ENCODE results near the gene LECT2. TPM values are rescaled to one million over a fixed set of nuclear protein-coding genes. Genes with fewer than 3 reads are reported as not detected.

LECT2 gene
- total RNA-seq, 1 experiment from 2014 or later, result not detected

DNA sequence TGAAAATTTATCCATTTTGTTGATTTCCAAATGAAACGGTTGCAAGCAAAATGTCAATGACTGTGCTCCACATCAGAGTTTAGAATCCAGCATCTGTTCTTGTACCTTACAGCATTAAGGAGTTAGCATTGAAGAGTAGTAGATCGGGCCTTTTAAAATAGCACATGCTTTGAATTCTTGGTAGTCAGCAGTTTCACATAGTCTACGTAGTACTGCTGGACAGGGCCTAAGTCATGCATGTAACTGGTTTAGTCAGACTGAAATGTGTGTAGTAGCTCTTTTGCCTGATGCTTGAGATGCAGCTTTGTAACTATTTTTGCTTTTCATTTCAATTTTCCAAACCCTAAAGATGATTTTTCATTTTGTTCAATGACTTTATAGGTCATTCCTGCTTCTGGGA, 19.8 kb downstream of the LECT2 start:
- no peak overlapping the region for H3K4me3 ChIP-seq (ENCODE audit: insufficient read depth, low read depth, low read length)
- H3K27me3 ChIP-seq (ENCODE audit: control insufficient read depth, insufficient read depth, low read length), result peaks cover 32% of the 10 kb centered on the region
- no peaks in the 10 kb centered on the region for H3K36me3 ChIP-seq (replicated peaks; ENCODE audit: control insufficient read depth, insufficient read depth, low read length)
- no peak for DNase-seq

DNA sequence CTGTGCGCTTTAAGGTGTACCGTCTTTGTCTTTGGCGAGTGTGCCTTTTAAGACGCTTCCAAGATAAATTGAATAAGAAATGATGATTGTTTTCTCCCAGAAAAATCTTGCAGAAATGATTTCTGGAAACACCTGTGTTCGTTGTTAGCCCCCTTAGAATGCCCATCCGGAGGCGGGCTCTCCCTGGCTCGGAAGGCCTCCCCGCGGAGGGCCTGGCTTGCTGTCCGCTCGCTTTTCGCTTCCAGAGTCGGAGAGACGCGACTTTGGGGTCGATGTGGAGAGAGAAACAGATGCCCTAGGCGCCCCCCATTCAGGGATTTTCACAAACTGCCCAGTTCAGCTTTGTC, 23.9 kb downstream of the LECT2 start:
- peak overlapping the region; percentile 56 for H3K4me3 ChIP-seq (ENCODE audit: insufficient read depth, low read depth, low read length)
- peak; percentile 51 for DNase-seq

DNA sequence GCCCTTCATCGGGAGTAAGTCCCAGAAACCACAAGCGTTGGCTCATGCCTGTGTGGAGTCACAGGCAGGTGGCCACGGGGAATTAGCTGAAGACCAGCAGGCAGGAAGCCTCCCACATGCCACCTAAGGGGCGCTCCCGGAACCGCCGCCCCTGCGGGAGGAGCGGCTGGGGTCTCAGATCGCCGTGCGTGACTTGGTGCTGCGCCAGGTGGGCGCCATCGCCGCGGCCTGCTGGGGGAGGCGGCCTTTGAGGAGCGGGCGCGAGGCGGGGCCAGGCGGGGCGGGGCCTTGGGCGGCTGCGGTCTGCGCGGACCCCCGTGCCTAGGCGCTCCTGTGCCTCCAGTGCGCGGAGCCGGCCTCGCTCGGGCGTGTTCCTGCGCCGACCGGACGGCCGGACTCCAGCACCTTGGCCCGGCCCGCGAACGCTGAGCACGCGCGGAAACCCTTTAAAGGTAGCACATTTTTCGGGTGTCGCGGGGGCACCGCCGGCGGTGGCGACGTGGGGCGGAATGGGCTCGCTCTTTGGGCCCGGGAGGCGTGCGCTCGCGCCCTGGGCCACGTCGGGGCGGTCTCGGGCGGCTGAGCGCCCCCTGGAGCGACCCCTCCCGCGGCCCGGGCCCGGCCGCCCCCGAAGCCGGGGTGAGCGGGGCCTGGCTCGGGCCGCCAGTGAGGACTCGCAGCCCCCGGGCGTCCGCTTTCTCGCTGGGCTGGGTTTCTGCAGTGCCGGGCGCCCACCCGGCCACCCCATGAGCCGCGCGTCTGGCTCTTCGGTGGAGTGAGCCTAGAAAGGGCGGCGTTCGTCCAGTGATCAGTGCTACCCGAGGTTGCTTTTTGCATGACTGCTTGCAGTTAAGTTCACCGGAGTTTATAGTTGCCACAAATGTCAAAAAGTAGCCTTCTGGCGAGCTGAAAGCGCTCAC, 24.5 kb downstream of the LECT2 start:
- H3K27me3 ChIP-seq (ENCODE audit: control insufficient read depth, insufficient read depth, low read length), result peaks cover 47% of the 10 kb centered on the region
- H3K36me3 ChIP-seq (replicated peaks; ENCODE audit: control insufficient read depth, insufficient read depth, low read length), result no peaks in the 10 kb centered on the region
- peak; percentile 86 for DNase-seq
- H3K4me3 ChIP-seq (ENCODE audit: insufficient read depth, low read depth, low read length), result peak overlapping the region; percentile 56

More for the DNA sequence above, 23.9 kb downstream of the LECT2 start:
- no peaks in the 10 kb centered on the region for H3K36me3 ChIP-seq (replicated peaks; ENCODE audit: control insufficient read depth, insufficient read depth, low read length)
- H3K27me3 ChIP-seq (ENCODE audit: control insufficient read depth, insufficient read depth, low read length), result peaks cover 47% of the 10 kb centered on the region

DNA sequence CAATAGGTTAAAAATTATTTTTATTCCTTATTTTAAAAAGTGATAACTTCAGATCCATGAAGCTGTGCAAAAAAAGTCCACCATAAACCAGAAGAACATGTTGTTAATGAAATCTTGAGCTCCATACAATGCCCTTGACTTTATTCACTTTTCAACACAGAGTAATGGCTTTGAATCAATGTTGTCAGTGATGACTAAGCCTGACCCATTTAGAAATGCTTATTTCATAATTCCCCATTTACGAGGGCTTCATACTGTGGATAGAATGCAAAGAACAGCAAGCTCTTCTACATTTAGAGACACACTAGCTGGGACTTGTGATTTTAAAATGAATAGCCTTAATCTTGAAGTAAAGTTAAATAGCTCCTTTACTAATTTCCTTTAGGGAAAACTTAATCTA, 33.4 kb downstream of the LECT2 start:
- no peak for DNase-seq
- peaks cover 6% of the 10 kb centered on the region for H3K27me3 ChIP-seq (ENCODE audit: control insufficient read depth, insufficient read depth, low read length)
- H3K36me3 ChIP-seq (replicated peaks; ENCODE audit: control insufficient read depth, insufficient read depth, low read length), result no peaks in the 10 kb centered on the region
- H3K4me3 ChIP-seq (ENCODE audit: insufficient read depth, low read depth, low read length), result no peak overlapping the region

DNA sequence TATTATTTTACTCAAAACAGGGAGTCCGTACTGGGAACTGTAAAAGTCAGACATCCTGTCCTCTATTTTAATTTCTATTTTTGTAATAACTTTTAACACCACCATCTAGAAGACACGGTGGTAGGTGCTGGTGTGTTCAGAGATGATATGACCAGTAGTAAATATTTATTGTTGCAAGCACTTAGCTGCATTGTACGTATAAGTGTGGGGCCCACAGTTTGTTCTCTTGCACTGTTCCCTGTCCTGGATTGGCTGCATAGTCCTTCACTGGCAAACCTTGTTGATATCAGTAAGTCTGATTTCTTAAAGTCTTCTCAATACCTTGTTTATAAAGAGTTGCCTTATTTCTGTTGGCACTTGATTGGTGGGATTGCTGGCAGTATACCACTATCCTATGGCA, 34.6 kb downstream of the LECT2 start:
- no peak overlapping the region for H3K4me3 ChIP-seq (ENCODE audit: insufficient read depth, low read depth, low read length)
- H3K27me3 ChIP-seq (ENCODE audit: control insufficient read depth, insufficient read depth, low read length), result peaks cover 9% of the 10 kb centered on the region
- no peaks in the 10 kb centered on the region for H3K36me3 ChIP-seq (replicated peaks; ENCODE audit: control insufficient read depth, insufficient read depth, low read length)
- no peak for DNase-seq

DNA sequence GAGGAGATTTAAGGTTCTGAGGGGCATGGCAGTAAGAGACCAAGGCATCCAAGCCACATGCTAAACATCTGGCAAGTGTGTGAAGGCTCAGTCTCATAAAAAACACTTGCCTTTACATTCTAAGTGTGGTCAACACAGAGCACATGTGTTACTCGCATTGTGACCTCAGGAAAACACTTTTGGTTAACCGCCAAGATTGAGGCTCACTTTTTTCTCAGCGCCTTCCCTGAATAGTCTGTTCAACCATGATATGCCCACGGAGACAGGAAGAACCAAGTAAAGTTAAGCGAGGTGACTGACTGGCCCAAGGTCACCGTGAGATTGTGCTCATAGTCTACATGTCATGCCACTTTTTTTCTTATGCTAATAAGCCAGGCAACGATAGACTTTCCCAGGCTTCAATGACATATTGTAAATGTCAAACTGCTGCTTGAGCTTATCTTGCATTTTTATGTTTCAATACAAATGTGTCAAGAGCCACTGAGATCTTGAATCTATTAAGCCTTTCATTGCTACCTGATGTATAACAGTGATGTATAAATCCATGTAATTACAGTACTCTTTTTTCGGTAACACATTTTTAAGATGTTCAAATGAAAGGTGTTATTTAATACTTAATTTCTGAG, 38.0 kb downstream of the LECT2 start:
- no peak overlapping the region for H3K4me3 ChIP-seq (ENCODE audit: insufficient read depth, low read depth, low read length)
- no peak for DNase-seq
- no peaks in the 10 kb centered on the region for H3K36me3 ChIP-seq (replicated peaks; ENCODE audit: control insufficient read depth, insufficient read depth, low read length)
- H3K27me3 ChIP-seq (ENCODE audit: control insufficient read depth, insufficient read depth, low read length), result peaks cover 6% of the 10 kb centered on the region; the same call in 1 of the 2 replicates

DNA sequence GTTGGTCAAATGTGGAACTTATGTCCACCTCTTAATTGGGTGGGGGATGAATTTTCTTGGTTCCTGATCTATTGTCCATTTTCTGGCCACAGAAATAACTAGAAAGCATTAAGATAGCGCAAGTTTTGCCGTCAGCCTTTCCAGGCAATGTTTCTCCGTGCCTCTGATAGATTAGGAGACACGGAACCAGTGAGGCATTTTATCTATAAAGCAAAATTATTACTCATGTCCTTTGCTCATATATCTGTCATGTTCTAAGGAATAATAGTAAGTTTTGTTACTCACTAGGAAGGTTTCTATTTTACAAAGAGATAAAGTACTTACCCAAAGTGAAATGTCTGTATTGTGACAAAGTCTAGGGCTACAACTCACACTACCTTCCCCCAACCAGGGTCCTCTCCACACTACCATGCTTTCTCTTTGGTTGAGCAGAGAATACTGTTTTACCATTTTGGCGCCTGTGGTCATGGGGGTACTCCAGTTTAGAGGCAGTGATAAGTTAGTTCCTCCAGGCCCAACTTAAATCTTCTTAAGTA, 39.2 kb downstream of the LECT2 start:
- Histone ChIP-seq H3K36me3 (replicated peaks; ENCODE audit: control insufficient read depth, insufficient read depth, low read length) (no peaks in the 10 kb centered on the region), H3K27me3 (ENCODE audit: control insufficient read depth, insufficient read depth, low read length) (peaks cover 8% of the 10 kb centered on the region; the same call in 1 of the 2 replicates)
- DNase-seq, result no peak

DNA sequence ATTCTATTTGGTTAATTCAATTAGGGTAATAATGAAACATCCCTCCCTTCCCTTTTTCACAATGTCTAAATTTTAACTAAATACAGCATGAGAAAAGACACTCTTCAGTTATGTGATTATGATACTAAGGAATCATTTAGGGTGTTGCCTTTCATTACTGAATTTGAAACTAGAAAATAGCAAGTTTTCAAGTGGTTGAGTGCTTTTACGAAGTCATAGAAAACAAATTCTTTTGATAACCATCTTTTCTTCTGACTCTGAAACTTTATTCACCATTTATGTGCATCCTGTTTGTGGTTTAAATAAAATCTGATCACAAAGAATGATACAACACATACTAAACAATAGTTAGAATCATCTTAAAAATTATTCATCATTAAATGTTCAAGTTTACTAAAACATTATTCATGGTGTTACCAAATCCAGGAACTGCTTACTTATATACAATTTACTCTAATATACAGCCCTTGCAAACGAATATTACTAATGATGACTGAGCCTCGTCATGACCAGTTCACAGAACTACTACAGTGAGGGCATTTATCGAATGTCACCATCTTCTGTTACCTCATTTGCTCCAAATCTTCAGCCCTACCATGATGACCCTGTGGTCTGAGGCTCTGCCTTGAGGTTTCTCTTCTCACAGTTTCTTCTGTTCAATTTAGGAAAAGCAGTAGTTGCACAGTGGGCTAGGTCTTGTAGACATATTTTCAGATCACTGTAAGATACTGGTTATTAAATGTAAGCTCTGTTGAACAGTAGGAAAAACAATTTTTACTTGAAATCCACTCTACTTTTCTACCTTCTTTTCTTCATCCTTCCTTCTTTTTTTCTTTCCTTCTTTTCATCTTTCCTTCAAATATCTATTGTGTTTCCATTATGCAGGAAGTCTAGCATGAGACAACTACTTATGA, 40.8 kb downstream of the LECT2 start:
- Histone ChIP-seq H3K36me3 (replicated peaks; ENCODE audit: control insufficient read depth, insufficient read depth, low read length) (no peaks in the 10 kb centered on the region), H3K4me3 (ENCODE audit: insufficient read depth, low read depth, low read length) (no peak overlapping the region), H3K27me3 (ENCODE audit: control insufficient read depth, insufficient read depth, low read length) (peaks cover 8% of the 10 kb centered on the region; the same call in 1 of the 2 replicates)
- no peak for DNase-seq

More for the DNA sequence above, 39.2 kb downstream of the LECT2 start:
- no peak overlapping the region for H3K4me3 ChIP-seq (ENCODE audit: insufficient read depth, low read depth, low read length)

DNA sequence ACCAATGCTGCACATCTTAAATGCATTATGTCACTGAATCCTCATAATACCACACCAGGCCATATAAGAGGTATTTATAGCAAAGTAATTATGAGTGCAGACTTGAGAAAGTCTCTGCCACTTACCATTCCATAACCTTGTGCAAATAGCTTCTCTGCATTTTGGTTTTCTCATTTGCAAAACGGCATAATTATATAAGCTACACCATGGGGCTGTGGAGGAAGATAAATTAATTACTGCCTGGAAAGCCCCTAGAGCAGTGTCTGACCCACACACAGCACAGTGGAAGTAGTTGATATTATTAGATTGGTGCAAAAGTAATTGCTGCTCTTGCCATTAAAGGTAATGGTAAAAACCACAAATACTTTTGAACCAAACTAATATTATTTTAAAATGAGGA, 49.6 kb downstream of the LECT2 start:
- Histone ChIP-seq H3K27me3 (ENCODE audit: control insufficient read depth, insufficient read depth, low read length) (peaks cover 2% of the 10 kb centered on the region; the same call in 1 of the 2 replicates), H3K36me3 (replicated peaks; ENCODE audit: control insufficient read depth, insufficient read depth, low read length) (no peaks in the 10 kb centered on the region), H3K4me3 (ENCODE audit: insufficient read depth, low read depth, low read length) (no peak overlapping the region)
- DNase-seq, result no peak

DNA sequence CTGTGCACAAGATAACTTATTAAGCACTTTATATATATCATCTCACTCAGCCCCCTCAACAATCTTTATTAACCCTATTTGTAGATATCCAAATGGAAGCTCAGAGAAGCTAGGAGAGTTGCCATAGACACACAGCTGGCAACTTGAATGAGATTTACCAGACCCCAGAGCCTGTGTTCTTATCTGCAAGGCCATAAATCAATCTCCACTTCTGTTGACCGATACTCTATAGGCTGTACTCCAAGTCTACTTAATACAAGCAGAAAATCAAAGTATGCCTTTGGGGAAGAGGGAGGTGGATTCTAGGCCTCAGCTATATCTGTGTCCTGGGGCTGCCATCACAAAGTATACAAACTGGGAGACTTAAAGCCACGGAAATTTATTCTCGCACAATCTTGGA, 53.1 kb downstream of the LECT2 start:
- no peaks in the 10 kb centered on the region for H3K36me3 ChIP-seq (replicated peaks; ENCODE audit: control insufficient read depth, insufficient read depth, low read length)
- H3K27me3 ChIP-seq (ENCODE audit: control insufficient read depth, insufficient read depth, low read length), result peaks cover 2% of the 10 kb centered on the region; the same call in 1 of the 2 replicates
- no peak overlapping the region for H3K4me3 ChIP-seq (ENCODE audit: insufficient read depth, low read depth, low read length)
- DNase-seq, result no peak

DNA sequence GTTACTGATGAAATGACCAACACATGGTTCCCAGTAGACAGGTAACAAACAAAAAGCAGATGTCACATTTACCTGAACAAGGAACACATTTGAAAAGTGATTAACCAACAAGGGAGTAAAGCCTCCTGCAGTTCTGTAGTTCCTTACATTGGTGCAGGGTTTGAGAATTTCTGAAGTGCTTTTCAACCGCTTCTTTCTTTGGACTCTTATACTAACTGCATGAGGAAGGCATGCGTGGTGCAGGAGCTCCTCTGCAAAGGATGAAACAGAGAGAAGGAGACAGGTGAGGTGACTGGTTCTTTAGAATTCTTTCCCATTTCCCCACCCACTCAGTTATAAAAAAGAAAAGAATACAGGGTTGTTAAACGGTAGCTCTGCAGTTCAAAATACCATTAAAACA, 54.5 kb downstream of the LECT2 start:
- Histone ChIP-seq H3K36me3 (replicated peaks; ENCODE audit: control insufficient read depth, insufficient read depth, low read length) (no peaks in the 10 kb centered on the region), H3K27me3 (ENCODE audit: control insufficient read depth, insufficient read depth, low read length) (peaks cover 2% of the 10 kb centered on the region; the same call in 1 of the 2 replicates), H3K4me3 (ENCODE audit: insufficient read depth, low read depth, low read length) (no peak overlapping the region)
- no peak for DNase-seq

DNA sequence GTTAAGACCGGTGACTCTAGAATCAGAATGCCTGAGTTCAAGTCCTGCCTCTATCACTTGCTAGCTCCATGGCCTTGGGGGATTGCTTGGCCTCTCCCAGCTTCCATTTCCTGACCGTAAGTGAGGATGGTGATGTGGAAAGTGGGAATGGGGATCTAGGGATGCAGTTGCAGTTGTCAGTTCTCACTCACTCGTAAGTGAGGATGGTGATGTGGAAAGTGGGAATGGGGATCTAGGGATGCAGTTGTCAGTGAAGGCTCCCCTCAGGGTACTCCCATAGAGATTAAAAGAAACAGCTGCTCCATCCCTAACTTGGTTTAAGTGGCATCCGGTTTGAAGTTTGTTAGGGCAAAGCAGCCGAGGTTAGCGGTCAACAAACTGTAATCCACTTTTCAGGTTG, 56.1 kb downstream of the LECT2 start:
- H3K4me3 ChIP-seq (ENCODE audit: insufficient read depth, low read depth, low read length), result no peak overlapping the region
- H3K27me3 ChIP-seq (ENCODE audit: control insufficient read depth, insufficient read depth, low read length), result peaks cover 2% of the 10 kb centered on the region; the same call in 1 of the 2 replicates
- DNase-seq, result no peak
- H3K36me3 ChIP-seq (replicated peaks; ENCODE audit: control insufficient read depth, insufficient read depth, low read length), result no peaks in the 10 kb centered on the region

Measured in H7 (cell line).